ENCODE data around the gene GSE1. TPM values are rescaled to one million over a fixed set of nuclear protein-coding genes. Genes with fewer than 3 reads are reported as not detected.

The GSE1 gene
- total RNA-seq, 4 donors from 2014 or later = 100 to 139 (median 120) TPM

DNA sequence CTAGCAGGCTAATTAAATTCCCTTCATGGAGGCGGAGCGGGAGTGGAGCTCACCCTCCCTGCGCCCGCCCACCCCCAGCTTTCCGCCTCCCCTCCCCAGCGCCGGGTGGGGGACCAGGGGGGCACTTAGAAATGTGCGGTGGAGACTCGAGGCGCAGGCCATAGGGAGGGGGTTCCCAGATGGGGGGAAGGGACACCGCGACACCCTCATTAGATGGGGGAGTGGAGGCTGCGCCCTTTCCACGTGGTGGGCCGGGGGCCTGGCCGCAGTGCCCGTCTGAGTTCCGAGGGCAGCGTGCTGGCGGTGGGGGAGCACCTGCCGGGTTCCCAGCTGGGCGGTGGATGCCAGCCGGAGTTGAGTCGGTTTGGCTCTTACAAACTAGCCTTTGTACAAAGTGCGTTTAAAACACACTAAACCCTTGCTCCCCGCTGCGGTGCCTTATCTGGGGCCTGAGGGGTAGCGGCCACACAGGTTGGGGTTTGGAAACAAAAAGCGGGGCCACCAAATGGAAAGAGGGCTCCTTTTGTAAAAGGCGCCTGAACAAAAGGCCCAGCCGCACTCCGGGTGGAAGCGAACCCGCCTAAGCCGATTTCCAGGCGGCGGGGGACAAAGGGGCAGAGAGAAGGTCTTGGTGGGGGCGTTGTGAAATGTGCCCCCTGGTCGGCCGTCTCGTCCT is 1.4 kb downstream of the GSE1 start:
- no peaks in the 10 kb centered on the region for H3K27me3 ChIP-seq
- peak overlapping the region; percentile 89 to 98 (median 94) for H3K27ac ChIP-seq
- peak; percentile 33 for DNase-seq
- H3K36me3 ChIP-seq = no peaks in the 10 kb centered on the region
- in situ Hi-C loops (cut with MboI; ENCODE audit: low pct_ligation_motif_present in 1 of 4, low pct_unique_long_range_greater_than_20kb in 1 of 4, low sequenced_read_pairs in 3 of 4) (loop anchor here in 2 of 4 donors (25.0 kb wide), 1 partner anchor 177 kb away; no protein-coding TSS in a partner anchor), intact Hi-C loops (cut with DNase I; ENCODE audit: low total_unique reads) (loop anchor here (5.0 to 10.0 kb wide), 4 partner anchors 190 to 487 kb away; no protein-coding TSS in a partner anchor)
- no peak for TF ChIP-seq POLR2AphosphoS5 (IDR thresholded peaks at IDR 0.05)
- TF ChIP-seq CTCF (IDR thresholded peaks at IDR 0.05) = no peak
- TF ChIP-seq EP300 (IDR thresholded peaks at IDR 0.05; ENCODE audit: low read depth) = no peak
- no peak for TF ChIP-seq POLR2A (IDR thresholded peaks at IDR 0.05)
- peak overlapping the region; percentile 61 to 71 (median 66) for H3K4me3 ChIP-seq
- 49% methylated on average over 32 of the region's 41 CpGs; no CpG with 5 or more reads in 1 of the 2 donors for WGBS, 2 donors (ENCODE audit: low coverage in 1 of 2)
- H3K9me3 ChIP-seq = no peaks in the 10 kb centered on the region
- H3K4me1 ChIP-seq = peaks cover 40 to 78% (median 64%) of the 10 kb centered on the region in 4 donors

- Histone ChIP-seq H3K27ac (peak overlapping the region; percentile 89 to 98 (median 94)), H3K27me3 (no peaks in the 10 kb centered on the region), H3K4me3 (peak overlapping the region in 3 of 4 donors; percentile 62 to 71 (median 70)), H3K4me1 (peaks cover 36 to 72% (median 58%) of the 10 kb centered on the region in 4 donors), H3K36me3 (no peaks in the 10 kb centered on the region), H3K9me3 (no peaks in the 10 kb centered on the region)
- TF ChIP-seq POLR2AphosphoS5 (IDR thresholded peaks at IDR 0.05) (peak; percentile 50 to 93 (median 84)), CTCF (IDR thresholded peaks at IDR 0.05) (peak in 1 of 5 experiments; percentile 33), EP300 (IDR thresholded peaks at IDR 0.05; ENCODE audit: low read depth) (no peak), POLR2A (IDR thresholded peaks at IDR 0.05) (peak; percentile 87)
- DNase-seq = peak; percentile 92
- WGBS, 2 donors (ENCODE audit: low coverage in 1 of 2) = 58% methylated on average over 15 of the region's 39 CpGs; no CpG with 5 or more reads in 1 of the 2 donors
- intact Hi-C loops (cut with DNase I; ENCODE audit: low total_unique reads) (loop anchor here (5.0 to 10.0 kb wide), 3 partner anchors 190 to 488 kb away; no protein-coding TSS in a partner anchor), in situ Hi-C loops (cut with MboI; ENCODE audit: low pct_ligation_motif_present in 1 of 4, low pct_unique_long_range_greater_than_20kb in 1 of 4, low sequenced_read_pairs in 3 of 4) (loop anchor here in 2 of 4 donors (25.0 kb wide), 1 partner anchor 178 kb away; no protein-coding TSS in a partner anchor)
These were observed 2.1 kb downstream of the GSE1 start for GRCh38 chr16:85615014-85615851.

DNA sequence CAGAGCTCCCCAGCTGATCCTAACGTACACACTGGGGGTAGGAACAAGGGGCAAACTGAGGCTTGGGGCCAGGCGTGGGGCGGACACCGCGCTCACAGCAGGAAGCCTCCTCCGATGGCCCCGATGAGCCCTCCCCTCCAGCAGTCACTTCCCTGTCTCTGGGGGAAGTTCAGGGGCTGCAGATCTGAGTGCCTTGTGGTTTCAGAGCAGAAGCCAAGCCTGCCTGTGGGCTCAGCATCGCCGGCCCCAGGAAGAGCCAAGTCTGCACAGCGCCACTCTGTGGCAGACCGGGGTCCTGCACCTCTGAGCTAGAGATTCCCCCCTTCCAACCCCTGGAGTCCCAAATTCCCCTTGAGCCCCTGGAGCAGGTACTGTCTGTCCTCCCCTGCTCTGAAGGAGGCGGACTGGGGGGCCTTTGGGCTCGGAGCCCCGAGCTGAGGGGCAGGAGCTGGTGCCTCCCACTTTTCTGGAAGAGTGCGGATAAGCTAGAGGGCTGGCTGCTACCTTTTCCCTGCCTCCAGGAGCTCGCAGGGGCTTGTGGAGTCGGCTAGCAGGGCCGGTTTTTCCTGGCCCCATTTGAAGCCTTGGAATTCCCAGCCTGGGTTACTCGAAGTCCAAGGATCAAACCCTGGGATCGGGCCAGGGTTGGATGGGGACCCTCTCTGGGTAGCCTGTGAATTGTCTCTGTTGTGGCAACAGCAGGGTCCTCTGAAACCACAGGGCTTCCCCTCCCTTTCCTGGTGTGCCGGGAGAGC is 2.9 kb downstream of the GSE1 start:
- Histone ChIP-seq H3K4me1 (peaks cover 30 to 64% (median 54%) of the 10 kb centered on the region in 4 donors), H3K9me3 (no peaks in the 10 kb centered on the region), H3K36me3 (no peaks in the 10 kb centered on the region), H3K27ac (peak overlapping the region; percentile 89 to 98 (median 94)), H3K27me3 (no peaks in the 10 kb centered on the region), H3K4me3 (peak overlapping the region in 1 of 4 donors; percentile 62)
- TF ChIP-seq CTCF (IDR thresholded peaks at IDR 0.05) (peak; percentile 77 to 92 (median 85)), POLR2A (IDR thresholded peaks at IDR 0.05) (no peak)
- in situ Hi-C loops (cut with MboI; ENCODE audit: low pct_ligation_motif_present in 1 of 4, low pct_unique_long_range_greater_than_20kb in 1 of 4, low sequenced_read_pairs in 3 of 4) = loop anchor here in 2 of 4 donors (25.0 kb wide), 1 partner anchor 179 kb away; no protein-coding TSS in a partner anchor
- peak; percentile 83 for DNase-seq
- intact Hi-C loops (cut with DNase I; ENCODE audit: low total_unique reads) = loop anchor here (2.0 to 10.0 kb wide), 4 partner anchors 103 to 489 kb away; no protein-coding TSS in a partner anchor
- 39% methylated on average over 20 of the region's 21 CpGs; no CpG with 5 or more reads in 1 of the 2 donors for WGBS, 2 donors (ENCODE audit: low coverage in 1 of 2)
